ENCODE data around the gene GDPD5.

The GDPD5 gene

DNA sequence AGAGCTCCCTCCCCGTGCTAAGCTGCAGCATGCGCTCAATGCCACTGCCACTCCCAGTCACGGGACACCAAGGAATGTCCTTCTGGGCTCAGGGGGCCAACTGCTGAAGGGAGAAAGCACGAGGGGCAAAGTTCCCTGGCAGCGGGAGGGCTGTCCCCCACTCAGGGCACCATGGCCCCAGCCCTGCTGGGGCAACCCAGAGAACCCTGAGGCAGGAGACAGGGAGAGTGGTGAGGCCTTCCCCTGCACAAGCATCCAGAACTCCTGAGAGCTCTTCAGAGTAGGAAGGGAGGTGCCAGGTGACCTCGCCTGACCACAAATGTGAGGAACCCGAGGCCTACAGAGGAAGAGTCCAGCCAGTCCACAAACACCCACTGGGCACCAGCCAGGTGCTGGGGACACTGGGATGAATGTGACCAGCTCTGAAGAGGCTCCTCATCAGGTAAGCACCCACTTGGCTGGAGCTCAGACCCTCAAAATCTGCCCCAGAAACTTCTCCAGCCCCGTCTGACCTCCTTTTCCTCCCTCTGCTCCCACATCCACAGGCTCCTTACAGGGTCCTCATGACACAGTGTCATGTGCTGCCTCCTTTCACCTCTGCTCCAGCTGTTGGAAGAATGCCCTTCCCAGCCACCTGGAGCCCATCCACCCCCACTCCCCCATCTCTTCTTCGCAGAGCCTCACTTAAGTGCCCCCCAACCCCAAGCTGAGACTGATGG, 15.6 kb downstream of the GDPD5 start:
- DNase-seq = no peak

DNA sequence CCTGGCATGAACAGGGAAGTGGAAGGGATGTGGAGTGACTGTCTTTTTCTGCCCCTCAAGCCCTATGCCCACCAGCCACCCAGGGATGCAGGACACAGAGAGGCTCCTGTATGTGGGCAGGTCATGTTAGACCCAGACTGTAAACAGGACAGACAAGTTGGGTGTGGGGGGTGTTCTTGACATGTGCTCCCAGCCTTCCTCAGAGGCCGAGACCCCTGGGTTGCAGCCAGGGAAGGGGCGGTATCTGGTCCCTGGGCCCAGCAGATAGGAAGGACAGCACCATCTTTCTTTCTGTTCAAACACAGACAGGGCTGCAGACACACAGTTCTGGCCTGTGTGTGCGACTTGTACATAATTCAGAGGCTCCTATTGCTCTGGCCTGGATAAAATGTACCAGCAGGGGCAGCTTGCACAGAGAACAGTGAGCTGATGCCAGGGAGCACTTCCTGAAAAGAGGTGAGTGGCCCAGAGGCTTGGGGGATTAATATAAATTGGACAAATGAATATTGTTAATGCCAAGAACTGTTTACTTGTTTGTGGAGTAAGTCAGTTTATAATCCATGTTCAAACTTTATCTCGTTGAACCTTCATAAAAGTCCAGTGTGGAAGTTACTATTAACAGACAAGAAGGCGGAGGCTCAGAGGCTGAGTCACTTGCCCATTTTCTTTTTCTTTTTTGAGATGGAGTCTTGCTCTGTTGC, 16.6 kb downstream of the GDPD5 start:
- no peak for DNase-seq

DNA sequence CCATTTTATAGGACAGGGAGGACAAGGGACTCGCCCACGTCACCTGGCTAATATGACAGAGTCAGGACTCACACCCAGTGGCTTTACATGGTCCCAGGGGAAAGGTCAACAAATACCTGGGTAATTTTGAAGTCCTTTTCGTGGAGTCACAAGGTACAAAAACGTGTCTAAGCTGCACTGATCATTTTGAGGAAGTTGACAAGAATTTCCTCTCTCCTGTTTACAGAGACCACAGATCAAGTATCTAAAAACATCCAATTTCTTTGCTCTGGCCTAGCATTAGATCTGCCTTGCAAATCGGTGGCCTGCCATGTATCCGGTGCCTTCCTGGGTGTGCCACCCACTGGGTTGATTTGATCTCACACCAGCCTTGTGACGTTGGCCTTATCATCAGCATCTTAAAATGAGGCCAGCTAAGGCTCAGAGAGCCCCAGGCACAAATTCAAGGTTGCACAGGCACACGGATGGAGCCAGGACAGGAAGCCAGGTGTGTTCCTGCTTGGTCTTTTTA, 17.6 kb downstream of the GDPD5 start:
- no peak for DNase-seq

DNA sequence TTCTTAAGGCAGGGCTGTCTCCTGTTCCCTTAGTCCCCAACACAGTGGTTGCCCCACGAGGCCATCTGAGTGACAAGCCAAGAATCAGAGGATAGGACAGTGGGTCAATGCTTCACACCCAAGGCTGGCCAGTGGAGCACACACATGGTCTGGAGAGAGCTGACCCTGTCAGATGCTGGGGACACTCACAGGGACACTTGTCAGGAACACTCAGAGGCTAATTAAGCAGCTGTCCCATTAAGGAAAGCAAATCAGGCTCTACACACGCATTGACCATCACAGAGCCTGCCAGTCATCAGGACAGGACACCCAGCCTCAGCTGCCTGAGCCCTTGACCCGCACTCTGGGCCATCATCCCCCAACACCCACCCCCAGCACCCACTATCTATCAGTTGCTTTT, 18.2 kb downstream of the GDPD5 start:
- DNase-seq = no peak

DNA sequence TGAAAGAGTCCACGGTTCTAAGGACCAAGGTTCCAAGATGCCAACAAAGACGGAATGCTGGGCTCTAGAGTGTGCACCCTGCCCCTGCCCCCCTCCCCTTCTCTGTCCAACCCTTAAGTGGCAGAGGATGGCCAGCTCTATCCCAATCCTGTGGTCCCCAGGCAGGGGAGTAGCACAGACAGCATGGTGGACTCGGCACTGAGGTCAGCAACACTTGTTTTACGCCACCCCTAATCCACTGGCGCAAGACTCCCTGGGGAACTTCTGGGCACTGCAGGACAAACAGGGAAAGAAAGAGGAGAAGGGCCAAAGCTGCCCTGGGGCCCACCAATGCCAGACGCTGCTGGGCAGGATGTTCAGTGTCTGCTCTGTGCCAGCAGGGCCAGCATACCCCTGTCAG, 18.9 kb downstream of the GDPD5 start:
- no peak for DNase-seq

DNA sequence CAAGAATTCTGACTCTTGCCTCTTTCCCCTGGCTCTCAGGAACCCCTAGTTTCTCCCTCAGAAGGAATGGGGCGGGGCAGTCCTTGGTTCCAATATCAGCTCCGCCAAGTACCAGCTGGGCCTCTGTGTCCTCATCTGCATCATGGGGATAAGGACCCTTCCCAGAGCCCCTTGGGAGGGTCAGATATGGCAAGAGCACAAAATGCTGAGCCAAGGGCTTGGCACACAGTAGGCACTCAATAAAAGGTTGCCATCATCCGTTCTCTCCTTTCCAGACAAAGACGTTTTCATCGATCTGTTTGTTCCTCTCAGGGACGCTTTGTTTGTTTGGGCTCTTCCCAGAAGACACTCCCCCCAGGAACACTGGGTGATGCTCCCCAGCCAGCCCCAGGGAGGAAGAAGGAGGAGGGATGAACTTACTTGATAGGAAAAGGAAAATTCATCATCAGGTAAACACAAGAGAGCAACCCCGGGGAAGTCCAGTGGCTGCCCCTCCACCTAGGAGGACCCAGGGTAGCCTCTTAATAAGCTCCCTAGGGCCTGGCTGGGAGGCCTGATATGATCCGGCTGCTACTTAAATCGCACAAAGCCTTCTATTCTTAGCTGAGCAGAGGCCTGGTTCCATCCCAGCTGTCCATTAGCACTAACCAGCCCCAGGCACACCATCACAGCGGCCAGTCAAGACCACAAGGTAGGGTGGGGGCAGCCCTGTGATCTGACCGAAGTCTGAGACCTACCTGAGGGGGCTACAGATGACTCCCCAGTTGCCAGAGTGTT, 19.6 kb downstream of the GDPD5 start:
- no peak for DNase-seq

DNA sequence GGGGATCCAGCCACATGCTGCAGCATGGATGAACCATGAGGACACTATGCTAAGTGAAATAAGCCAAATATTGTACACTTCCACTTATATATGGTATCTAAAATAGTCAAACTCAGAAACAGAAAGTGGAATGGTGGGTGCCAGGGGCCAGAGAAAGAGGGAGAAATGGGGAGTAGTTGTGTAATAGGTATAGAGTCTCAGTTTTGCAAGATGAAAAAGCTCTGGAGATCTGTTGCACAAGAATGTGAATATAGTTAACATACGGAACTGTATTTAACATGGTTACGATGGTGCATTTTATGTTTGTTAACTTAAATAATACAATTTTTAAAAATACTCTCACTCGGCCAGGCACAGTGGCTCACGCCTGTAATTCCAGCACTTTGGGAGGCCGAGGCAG, 21.2 kb downstream of the GDPD5 start:
- DNase-seq = no peak

DNA sequence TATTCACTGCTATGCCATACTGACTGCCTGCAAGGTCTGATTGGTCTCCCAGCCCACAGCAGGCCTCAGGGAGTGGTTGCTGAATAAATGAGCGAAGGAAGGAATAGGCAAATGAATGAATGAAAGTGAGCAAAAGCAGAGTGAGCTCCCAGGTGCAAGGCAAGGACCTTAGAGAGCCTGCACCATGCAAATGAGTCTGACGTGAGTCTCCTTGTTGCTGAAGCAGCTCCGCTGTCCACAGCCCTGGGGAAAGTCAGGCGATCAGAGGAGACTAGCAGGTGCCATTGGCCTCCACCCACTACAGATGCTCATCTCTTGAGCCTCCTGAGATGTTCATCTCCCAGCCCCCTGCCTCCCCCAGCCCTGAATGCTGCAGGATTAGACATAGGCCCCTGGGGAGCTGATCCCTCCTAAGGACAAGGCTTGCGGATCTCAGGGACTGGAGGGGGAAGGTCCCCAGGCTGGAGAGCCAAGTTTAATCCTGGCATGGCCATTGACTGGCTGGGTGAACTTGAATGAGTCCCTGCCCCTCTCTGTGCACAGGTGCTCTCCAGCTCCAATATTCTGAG, 22.1 kb downstream of the GDPD5 start:
- no peak for DNase-seq

DNA sequence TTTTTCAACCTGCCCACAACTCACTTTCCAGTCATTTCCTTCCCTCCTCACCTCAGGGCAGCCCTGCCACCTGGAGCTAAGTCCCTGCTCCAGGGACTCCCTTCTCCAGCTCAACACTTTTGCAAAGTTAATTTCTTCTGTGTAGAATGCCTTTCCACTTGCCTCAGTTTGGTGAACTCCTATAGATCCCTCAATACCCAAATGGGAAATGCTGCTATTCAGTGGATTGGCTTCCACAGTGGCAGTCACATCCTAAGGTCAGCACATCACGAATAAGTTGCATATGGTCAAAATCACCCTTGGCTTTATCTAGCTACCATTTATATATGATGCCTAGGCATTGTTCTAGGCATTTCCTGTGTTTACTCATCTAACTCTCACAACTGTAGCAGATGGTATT, 23.6 kb downstream of the GDPD5 start:
- no peak for DNase-seq

DNA sequence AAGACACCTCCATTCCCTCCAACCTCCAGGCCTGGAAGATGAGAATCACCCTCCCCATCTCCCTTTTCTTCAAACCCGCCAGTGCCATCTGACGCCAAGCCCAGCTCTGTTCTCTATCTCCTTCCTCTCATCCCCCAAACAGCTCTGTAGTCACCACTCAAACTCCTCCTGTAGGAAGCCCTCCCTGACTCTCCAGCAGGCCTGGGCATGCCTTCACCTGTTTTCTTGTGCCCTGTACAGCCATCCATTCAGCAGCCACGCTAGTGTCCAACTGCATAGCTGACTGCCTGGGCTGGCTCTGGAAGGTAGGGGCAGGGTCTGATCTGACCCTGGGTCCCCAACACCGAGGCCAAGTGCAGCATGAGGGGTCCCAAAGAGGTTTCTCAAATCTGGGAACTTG, 25.0 kb downstream of the GDPD5 start:
- no peak for DNase-seq

DNA sequence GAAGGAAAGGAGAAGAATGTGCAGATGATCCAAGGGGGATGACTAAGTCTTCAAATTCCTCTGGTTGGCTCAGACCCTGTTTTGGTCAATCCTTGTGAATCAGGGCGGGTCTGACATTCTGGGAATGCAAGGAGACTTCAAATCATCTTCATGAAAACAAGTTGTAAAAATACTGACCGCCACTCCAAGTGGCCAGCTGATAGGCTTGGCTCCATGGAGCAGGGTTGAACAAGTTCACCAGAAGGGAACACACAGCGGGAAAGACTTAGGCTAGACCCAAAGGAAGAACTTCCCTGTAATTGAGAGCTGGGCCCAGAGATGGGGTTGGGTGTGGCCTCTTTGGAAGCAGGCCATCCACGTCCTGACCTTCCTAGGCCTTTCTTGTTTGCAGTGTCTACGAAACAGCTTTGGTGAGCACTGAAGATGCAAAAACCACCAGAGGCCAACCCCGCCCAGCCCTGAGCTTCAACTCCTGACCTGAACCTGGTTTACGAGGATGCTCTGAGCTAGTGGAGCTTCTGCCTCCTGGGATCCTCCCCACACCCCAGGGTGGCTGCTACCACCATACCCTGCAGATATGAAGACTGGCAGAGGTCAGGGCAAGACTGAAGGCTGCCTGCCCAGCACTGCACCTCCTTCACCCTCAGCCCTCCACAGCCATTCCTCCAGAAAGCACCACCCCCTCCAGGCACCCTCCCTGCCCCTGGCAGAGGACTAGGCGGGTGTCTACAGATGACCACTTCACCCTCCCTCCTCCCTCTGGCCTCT, 26.1 kb downstream of the GDPD5 start:
- no peak for DNase-seq

DNA sequence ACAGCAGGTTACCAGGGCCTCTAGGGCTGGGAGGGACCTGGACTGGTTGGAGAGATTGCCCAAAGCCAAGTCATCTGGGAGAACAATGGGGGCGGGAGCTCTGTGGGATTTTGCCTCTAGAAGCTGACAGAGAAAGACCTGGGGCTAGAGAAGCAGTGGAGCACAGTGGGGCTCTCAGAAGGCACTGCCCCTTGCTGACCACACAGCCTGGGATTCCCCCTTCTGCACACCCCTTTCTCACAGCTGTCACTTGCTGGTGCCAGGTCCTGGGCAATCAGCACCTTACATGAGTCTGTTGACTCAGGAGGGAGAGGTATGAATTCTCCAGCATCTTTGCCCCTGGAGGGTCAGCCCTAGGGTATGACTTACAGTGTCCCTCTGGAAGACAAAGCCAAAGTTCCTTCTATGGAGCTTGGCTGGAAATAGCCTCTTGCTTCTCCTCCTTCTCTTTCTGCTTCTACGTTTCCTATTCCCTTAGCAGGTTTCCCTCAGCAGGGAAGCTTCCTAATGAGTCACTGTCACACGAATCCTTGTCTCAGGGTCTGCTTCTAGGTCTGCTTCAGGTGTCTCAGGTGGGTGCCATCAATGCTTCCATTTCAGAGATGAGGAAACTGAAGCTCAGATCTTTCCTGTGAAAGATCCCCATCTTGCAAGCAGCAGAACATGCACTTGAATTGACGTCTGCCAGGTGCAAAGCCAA, 27.0 kb downstream of the GDPD5 start:
- DNase-seq = no peak

DNA sequence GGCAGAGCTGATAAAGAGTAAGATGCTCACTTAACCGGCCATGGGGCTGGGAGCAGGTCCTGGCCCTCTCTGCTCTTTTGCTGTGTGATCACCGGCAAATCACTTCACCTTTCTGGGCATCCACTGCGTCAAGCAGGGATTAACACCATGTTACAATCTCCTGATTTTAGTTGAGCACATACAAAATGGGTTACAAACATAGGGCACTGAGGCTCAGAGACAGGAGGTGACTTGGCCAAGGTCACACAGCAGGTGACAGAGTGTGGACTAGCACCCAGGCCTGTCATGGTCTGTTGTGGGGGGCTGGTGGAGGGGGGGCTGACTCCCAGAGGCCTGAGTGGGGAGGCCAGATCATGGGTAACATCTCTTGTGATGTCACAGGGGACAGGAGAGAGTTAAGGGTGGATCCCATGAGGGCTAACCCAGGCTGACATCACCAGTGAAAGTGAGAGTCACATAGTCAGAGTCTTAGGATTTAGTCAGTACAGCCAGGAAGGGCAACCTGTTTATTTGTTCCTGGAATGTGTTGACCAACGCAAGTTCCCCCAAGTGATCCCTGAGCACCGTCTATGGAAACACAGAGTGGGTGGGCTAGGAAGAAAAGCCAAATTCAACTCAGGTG, 27.8 kb downstream of the GDPD5 start:
- DNase-seq = no peak

DNA sequence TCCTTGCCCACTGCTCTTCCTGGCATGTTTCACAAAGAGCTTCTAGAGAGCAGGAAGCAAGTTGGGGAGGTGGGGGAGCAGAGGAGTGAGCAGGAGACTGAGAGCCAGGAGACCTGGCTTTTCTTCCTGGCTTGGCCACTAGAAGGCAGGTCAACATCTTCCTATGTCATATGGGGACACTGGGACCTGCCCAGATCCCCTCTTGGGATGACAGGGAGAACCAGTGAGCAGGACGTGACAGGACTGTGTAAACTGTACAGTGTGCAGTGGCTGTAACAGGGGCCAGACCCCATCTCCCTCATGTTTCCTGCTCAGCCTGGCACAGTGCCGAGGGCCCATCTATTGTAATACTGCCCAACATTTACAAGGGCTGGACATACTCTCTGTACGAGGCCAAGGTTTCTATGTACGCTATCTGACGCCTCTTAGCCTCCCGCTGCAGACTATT, 29.4 kb downstream of the GDPD5 start:
- no peak for DNase-seq

DNA sequence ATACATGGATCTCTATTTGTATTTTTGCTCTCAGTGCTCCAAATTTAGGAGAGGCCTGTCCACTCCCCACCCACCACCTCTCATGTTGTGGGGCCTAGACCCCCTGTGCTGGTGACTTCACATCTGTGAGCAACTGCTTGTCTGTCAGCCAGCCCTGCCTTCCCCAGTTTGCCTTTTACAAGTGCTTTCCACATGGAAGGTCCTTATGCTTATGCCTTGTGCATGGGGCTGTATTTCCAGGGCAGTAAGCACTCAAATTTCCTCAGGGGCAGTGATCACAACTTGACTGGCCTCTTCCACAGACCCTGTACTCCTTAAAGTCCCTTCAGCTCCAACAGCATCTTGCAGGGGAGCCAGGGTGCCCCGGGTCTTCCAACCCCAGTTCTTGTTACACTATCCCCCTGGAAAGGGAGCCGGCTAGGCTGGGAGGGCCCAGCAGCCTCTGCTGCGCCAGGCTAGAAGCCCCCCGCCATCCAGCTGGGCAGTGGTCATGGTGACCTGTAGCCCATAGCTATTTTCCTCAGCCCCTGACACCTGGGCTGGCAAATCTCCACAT, 29.9 kb downstream of the GDPD5 start:
- no peak for DNase-seq

DNA sequence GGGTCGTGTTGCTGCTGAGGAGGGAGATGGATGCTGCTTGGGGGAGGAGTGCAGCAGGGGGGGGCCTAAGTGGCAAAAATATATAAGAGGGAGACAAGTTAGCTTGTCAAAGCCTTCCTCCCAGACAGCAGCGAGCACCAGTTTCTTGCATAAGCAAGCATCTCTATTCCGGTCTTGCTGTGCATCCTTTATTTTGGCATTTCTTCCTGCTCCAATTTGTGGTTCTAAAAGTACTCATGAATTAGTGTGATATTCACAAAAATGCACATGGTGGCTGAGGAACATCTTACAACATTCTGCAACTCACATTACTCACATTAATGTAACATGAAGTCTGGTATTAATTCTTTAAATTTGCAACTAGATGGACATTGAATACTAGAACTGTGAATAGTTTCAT, 32.1 kb downstream of the GDPD5 start:
- DNase-seq = no peak

DNA sequence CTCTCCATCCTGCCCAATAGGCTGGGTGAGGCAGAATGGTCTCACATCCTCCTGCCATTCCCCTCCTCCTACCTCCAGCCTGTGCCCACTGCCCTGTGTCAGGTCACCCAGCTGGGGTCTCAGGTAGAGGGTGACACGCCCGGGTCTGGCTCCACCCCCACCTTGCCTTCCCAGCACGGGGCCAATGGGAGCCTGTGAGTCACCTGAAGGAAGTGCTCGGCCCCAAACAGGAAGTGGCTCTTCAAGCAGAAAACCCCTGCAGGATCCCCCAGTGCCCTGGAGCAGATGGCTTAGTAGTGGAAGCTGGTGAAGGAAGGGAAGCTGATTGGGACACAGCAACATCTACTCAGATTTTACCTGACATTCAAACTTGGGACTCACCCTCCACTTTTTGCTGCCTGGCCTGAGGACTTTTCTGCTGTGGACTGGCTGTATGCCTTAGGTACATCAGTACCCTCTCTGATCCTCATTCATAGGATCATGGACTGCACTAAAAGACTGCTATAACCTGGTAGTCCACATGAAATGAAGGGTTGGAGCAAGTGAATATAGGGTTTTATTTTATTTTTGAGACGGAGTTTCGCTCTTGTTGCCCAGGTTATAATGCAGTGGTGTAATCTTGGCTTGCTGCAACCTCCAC, 33.4 kb downstream of the GDPD5 start:
- no peak for DNase-seq

DNA sequence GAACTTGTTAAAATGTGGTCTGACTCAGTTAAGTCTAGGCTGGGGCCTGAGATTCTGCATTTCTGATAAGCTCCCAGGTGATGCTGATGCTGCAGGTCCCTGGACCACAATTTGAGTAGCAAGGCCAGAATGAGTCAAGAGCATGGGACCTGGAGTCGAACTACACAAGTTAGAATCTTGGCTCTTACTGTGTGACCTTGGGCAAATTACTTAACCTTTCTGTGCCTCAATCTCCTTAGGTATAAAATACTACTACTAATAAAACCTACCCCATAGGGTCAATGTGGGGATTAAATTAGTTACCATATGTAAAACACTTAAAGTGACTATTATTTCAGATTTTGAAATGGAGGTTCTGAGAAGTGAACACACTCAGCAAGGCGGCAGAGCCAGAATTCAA, 34.3 kb downstream of the GDPD5 start:
- DNase-seq = no peak

DNA sequence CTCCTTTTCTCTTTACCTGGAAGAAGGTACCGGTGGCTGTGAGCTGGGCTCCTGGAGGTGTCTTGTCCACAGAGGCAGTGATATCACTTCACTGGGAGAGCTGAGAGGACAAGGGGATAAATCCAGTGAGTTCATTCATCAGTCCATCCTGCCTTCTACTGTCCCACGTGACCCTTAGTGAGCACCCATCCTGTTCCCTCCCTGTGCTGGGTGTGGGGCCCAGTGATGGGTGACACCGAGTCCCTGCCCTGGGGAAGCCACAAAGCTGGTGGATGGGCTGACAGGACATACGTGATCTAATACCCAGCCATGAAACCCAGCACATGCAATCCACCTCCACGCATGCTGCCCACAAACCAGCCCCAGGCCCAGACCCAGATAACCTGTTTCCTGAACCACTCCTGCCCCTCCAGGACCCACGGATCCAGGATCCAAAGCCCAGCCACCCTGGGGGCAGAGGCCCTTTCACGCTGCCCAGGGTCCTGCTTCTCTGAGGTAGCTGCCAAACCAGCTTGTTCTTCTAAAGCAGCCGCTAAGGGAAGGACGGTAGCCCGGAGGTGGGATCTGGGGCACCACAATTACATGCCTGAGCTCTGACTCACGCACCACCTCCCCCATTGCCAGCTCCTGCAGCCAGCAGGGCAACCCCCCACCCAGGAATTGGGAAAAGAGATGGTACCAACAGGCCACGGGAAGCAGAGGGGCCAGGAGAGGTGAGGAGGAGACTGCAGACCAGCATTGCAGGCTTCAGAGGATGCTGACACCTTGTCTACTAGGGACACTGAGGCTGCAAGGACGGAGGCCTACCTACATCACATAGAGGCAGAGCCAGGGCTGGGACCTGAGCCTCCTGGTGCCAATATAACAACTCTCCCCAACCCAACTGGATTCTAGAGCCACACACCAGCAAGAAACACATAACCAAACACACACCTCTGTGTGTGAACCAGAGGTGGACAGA, 35.2 kb downstream of the GDPD5 start:
- DNase-seq = no peak
